Fibroblast of the aortic adventitia (primary cell): ENCODE measurements around the gene ZFAND2A. TPM values are rescaled to one million over a fixed set of nuclear protein-coding genes. Genes with fewer than 3 reads are reported as not detected.
"Not testable (repeated sequence)": the region's sequence is repeated elsewhere in the genome, so short reads cannot be mapped to it uniquely, and the experiment has no call there.

ENCODE experiments used
- DNase-seq: peaks from one replicate; pipeline ENCODE4 v3.0.0-alpha.2; 2010; ENCODE audit warnings: low read depth
- H3K4me3 ChIP-seq: 2 replicates; pipeline ENCODE4 v1.5.1; 2011; ENCODE audit warnings: low read depth, mild to moderate bottlenecking, control low read depth, low read length, moderate library complexity
- total RNA-seq: library from RNA; depleted of rRNA; stranded (reverse); fragments of >200 nt; gene quantifications from 2 replicates; pipeline ENCODE4 v1.2.3, GENCODE V29; 2012; ENCODE audit warnings: low replicate concordance
- TF ChIP-seq, protein P1 (sequence below): IDR thresholded peaks from 2 replicates; pipeline ENCODE4 v1.5.1; 2011; ENCODE audit warnings: mild to moderate bottlenecking, low read length, control low read depth, inconsistent platforms; ENCODE audit not compliant: insufficient read depth

ZFAND2A gene
- total RNA-seq, 1 donor, result 14.6 TPM

DNA sequence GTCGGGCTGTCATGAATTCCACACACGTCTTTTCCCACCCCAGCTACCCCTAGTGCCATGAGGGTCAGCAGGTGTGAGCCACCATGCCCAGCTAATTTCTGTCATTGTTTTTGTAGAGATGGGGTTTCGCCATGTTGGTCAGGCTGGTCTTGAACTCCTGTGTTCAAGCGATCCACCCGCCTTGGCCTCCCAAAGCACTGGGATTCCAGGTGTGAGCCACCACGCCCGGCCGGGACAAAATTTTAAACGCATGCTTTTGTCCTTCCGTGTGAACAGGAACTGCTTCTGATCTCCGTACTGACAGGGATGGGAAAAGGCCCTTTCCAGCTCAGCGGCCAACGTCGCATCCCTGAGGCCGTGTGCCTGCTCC lies 15.6 kb upstream of the ZFAND2A start:
- no peak overlapping the region for H3K4me3 ChIP-seq
- no peak for DNase-seq
- TF ChIP-seq, protein P1, sequence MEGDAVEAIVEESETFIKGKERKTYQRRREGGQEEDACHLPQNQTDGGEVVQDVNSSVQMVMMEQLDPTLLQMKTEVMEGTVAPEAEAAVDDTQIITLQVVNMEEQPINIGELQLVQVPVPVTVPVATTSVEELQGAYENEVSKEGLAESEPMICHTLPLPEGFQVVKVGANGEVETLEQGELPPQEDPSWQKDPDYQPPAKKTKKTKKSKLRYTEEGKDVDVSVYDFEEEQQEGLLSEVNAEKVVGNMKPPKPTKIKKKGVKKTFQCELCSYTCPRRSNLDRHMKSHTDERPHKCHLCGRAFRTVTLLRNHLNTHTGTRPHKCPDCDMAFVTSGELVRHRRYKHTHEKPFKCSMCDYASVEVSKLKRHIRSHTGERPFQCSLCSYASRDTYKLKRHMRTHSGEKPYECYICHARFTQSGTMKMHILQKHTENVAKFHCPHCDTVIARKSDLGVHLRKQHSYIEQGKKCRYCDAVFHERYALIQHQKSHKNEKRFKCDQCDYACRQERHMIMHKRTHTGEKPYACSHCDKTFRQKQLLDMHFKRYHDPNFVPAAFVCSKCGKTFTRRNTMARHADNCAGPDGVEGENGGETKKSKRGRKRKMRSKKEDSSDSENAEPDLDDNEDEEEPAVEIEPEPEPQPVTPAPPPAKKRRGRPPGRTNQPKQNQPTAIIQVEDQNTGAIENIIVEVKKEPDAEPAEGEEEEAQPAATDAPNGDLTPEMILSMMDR, result no peak

DNA sequence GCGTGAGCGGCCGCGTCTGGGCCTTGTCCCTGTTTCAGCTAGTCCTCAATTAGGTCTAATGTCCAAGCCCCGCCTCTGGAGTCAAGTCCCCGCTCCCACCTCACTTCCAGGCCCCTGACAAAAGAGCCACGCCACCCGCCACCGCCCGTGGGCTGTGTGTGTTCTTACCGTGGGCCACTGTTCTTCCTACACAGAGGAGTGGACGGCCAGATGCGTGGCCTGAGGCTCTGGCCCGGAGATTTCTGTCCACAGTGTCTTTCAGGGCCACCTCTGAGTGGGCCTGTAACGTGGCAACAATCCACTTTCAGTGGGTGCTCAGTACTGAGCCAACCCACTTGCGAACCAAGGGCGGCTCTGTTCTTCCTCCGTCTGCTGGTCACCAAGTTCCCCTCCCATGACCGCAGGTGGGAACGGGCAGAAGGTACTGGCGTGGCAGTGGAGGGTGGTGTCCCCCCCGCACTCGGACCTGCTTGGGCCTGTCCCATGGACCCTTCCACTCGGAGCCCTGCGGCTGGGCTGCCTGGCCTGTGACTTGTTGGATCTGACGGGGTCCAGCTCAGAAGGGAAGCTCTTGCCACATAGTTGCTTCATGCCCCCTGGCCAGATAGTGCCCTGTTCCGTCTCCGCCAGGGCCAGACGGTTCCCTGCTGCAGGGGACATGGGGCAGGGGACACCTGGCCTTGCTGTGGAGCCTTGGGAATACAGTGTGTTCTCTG lies 15.0 kb upstream of the ZFAND2A start:
- TF ChIP-seq, protein P1, result no peak
- no peak overlapping the region for H3K4me3 ChIP-seq
- no peak for DNase-seq

DNA sequence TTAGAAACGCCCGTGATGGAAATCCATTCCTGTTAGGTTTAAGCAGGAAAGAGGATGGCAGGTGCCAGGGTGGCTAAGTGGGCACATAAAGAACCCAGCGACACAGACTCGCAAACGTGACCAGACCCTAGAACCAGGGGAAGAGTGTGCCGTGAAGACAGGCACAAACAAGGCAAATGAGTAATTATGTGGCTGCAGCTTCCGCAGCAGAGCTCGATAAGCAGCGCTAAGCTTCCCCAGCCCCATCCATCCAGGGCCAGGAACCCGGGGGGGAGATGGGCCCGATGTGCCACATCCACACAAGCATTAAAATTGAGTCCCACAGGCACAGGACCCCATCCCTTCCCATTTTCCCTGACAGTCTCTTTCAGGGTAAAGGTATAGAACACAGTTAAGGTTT lies 14.0 kb upstream of the ZFAND2A start:
- TF ChIP-seq, protein P1, result no peak
- DNase-seq, result no peak
- no peak overlapping the region for H3K4me3 ChIP-seq

DNA sequence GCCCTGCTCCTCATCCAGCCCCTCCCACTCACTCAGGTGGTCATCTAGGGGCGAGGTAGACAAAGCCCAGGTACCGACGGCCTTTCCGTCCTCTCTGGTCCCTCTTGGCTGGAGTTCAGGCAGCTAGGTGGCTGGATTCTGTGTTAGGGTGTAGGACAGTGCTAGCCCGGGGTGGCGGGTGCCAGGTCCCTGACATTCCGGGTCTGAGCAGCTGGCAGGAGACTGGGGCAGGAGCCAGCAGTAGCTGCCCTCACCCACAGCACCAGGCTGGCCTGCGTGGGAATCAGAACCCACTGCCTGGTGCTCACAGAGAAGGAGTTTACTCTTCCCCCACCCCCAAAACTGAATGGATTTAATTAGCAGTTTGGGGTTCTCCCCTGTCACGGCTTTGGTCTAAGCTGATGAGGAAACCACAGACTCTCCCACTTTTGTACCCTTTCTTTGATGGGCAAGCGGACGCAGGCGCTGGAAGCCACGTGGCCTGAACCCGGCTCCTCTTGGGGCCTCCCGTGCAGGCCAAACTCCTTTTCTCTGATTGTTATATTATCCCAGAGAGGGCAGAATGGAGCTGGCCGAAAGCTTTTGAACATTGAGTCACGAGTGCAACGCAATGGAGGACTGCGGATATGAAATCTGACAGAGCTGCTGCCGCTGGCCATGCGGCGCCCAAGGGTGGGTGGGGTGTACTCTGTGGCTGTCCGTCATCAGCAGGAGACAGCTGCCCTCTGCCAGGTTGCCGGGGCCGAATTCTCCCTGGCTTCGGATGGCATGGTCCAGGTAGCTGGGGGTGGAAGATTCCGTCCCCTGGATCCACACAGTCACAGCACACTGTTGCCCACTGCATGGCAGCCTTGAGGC lies 12.9 kb upstream of the ZFAND2A start:
- no peak overlapping the region for H3K4me3 ChIP-seq
- TF ChIP-seq, protein P1, result no peak
- no peak for DNase-seq

DNA sequence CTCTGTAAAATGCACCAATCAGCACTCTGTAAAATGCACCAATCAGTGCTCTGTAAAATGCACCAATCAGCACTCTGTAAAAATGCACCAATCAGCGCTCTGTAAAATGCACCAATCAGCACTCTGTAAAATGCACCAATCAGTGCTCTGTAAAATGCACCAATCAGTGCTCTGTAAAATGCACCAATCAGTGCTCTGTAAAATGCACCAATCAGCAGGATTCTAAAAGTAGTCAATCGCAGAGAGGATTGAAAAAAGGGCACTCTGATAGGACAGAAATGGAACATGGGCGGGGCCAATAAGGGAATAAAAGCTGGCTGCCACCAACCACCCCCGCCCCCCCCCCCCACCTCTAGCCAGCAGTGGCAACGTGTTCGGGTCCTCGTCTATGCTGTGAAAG lies 11.5 kb upstream of the ZFAND2A start:
- not testable (repeated sequence) for H3K4me3 ChIP-seq, DNase-seq

DNA sequence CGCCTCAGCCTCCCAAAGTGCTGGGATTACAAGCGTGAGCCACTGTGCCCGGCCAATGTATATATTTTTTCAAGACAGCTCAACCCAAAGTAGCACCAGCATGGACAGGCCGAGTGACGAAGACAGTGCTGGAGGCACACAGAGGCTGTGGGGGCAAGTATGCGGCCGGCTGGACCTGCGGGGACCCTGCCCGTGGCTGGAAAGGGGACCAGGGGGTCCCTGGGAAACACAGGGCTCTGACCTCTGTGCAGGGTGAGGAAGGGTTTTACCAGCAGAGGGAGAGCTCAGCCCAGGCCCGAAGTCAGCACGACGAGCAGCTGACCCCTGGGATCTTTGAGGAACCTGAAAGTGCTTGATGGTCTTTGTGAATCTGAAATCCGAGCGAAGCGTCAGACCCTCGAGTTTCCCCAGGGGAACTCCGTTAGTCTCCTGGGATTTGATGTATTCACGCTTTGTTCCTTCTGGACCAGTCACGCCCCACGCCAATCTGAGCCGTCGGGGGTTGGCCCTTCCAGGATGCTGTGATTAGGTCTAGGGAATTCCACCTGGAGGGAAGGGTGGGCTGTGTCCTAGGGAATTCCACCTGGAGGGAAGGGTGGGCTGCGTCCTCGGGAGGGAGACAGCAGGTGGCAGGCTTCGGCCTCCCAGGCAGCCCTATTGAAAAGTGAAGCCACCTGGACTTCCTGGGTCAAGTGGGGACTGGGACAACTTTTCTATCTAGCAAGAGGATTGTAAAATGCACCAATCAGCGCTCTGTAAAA lies 10.9 kb upstream of the ZFAND2A start:
- TF ChIP-seq, protein P1, result no peak
- DNase-seq, result no peak
- no peak overlapping the region for H3K4me3 ChIP-seq
